Fibroblast of lung (primary cell): ENCODE results near the gene GABRB3. TPM values are rescaled to one million over a fixed set of nuclear protein-coding genes. Genes with fewer than 3 reads are reported as not detected.
"Not testable (repeated sequence)": the region's sequence is repeated elsewhere in the genome, so short reads cannot be mapped to it uniquely, and the experiment has no call there.

ENCODE experiments used
- DNase-seq, 2 donors: peaks; one replicate each; pipeline versions ENCODE4 v3.0.0 to v3.0.0-alpha.2; 2010; ENCODE audit warnings: low read depth in 2 of 2
- H2AFZ ChIP-seq: 2 replicates; pipeline ENCODE4 v1.5.1; 2012; ENCODE audit warnings: low read length, control low read depth, inconsistent platforms
- H3K27ac ChIP-seq: 2 replicates; pipeline ENCODE4 v1.5.1; 2011; ENCODE audit warnings: low read length, control low read depth; ENCODE audit not compliant: insufficient read depth
- H3K27me3 ChIP-seq: 2 replicates; pipeline ENCODE4 v1.5.1; 2011; ENCODE audit warnings: mild to moderate bottlenecking, low read length; ENCODE audit not compliant: control insufficient read depth, insufficient read depth
- H3K36me3 ChIP-seq: 2 replicates; pipeline ENCODE4 v1.5.1; 2011; ENCODE audit warnings: low read length; ENCODE audit not compliant: control insufficient read depth, insufficient read depth
- H3K4me1 ChIP-seq: 2 replicates; pipeline ENCODE4 v1.5.1; 2011; ENCODE audit warnings: low read length; ENCODE audit not compliant: control insufficient read depth, insufficient read depth; ENCODE audit errors: extremely low read depth
- H3K4me2 ChIP-seq: 2 replicates; pipeline ENCODE4 v1.5.1; 2011; ENCODE audit warnings: low read length, control low read depth; ENCODE audit not compliant: insufficient read depth; ENCODE audit errors: extremely low read depth
- H3K4me3 ChIP-seq, 4 experiments: fragments of 200-600 bp in 1 of 4; sonication (generic) in 1 of 4; replicated peaks in 1 of 4; 2 replicates each; pipeline ENCODE4 v1.5.1; 2011 to 2016; ENCODE audit warnings: low read length in 4 of 4, low read depth in 3 of 4, mild to moderate bottlenecking in 3 of 4, control low read depth in 2 of 4, inconsistent platforms in 1 of 4, mixed read lengths in 1 of 4; ENCODE audit not compliant: insufficient read depth in 1 of 4; ENCODE audit errors: control extremely low read depth in 1 of 4
- H3K79me2 ChIP-seq: 2 replicates; pipeline ENCODE4 v1.5.1; 2012; ENCODE audit warnings: mild to moderate bottlenecking, low read length, inconsistent platforms; ENCODE audit not compliant: control insufficient read depth, insufficient read depth
- H3K9ac ChIP-seq: 2 replicates; pipeline ENCODE4 v1.5.1; 2011; ENCODE audit warnings: mild to moderate bottlenecking, low read length, control low read depth; ENCODE audit not compliant: insufficient read depth
- H3K9me3 ChIP-seq: 2 replicates; pipeline ENCODE4 v1.5.1; 2012; ENCODE audit warnings: low read depth, low read length; ENCODE audit not compliant: control insufficient read depth, insufficient read depth
- H4K20me1 ChIP-seq: 2 replicates; pipeline ENCODE4 v1.5.1; 2011; ENCODE audit warnings: low read length; ENCODE audit not compliant: control insufficient read depth, insufficient read depth; ENCODE audit errors: extremely low read depth
- EZH2 ChIP-seq: IDR thresholded peaks from 2 replicates; pipeline ENCODE4 v1.5.1; 2012; ENCODE audit warnings: low read length, control low read depth, mild to moderate bottlenecking; ENCODE audit errors: missing control alignments
- polyA plus RNA-seq, 2 donors: library from polyadenylated mRNA; depleted of rRNA in 1 of 2; stranded (reverse) in 1 of 2; unstranded in 1 of 2; fragments of >200 nt; gene quantifications; 2 replicates each; pipeline ENCODE4 v1.2.1, GENCODE V29; 2011 to 2012; ENCODE audit warnings: missing spikeins in 1 of 2
- total RNA-seq: library from RNA; depleted of rRNA; stranded (reverse); fragments of >200 nt; gene quantifications from 2 replicates; pipeline ENCODE4 v1.2.1, GENCODE V29; 2014
- TF ChIP-seq, protein P1 (sequence below), 2 donors: IDR thresholded peaks in 1 of 2; conservative IDR thresholded peaks in 1 of 2; 1 replicate in 1 of 2; 2 replicates in 1 of 2; pipeline ENCODE4 v1.5.1; 2011 to 2012; ENCODE audit warnings: low read length in 2 of 2, control low read depth in 1 of 2, inconsistent platforms in 1 of 2, low read depth in 1 of 2, mild to moderate bottlenecking in 1 of 2

The GABRB3 gene
- total and polyA plus RNA-seq, 2 donors (not counting 1 experiment from before 2014, with no cell fraction given), result 1.1 to 1.5 TPM

DNA sequence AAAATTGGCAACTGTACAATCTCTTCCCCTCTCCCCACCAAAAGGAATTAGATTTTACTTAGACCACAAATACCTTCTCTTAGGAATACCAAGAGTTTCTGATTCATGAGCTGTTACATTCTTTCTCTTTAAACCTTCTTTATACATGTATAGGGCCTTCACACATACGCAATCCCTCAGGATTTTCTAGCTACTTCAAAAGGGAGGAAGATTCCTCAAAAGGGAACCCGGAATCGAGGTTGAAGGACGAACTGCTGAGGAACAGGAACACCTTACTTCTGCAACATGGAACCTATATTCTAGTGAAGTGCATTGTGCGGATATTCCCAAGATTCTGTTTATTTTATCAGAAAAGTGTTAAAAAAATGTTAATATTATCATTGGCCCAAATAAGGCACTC lies 52.3 kb downstream of the GABRB3 start:
- H3K4me2 ChIP-seq, result no peak overlapping the region
- H3K9ac ChIP-seq, result no peak overlapping the region
- no peak overlapping the region for H3K27ac ChIP-seq
- no peak for DNase-seq
- no peaks in the 10 kb centered on the region for H3K4me1 ChIP-seq
- H3K9me3 ChIP-seq, result no peaks in the 10 kb centered on the region
- TF ChIP-seq, protein P1, sequence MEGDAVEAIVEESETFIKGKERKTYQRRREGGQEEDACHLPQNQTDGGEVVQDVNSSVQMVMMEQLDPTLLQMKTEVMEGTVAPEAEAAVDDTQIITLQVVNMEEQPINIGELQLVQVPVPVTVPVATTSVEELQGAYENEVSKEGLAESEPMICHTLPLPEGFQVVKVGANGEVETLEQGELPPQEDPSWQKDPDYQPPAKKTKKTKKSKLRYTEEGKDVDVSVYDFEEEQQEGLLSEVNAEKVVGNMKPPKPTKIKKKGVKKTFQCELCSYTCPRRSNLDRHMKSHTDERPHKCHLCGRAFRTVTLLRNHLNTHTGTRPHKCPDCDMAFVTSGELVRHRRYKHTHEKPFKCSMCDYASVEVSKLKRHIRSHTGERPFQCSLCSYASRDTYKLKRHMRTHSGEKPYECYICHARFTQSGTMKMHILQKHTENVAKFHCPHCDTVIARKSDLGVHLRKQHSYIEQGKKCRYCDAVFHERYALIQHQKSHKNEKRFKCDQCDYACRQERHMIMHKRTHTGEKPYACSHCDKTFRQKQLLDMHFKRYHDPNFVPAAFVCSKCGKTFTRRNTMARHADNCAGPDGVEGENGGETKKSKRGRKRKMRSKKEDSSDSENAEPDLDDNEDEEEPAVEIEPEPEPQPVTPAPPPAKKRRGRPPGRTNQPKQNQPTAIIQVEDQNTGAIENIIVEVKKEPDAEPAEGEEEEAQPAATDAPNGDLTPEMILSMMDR (conservative IDR thresholded peaks at IDR 0.05 in 1 of 2, IDR thresholded peaks at IDR 0.05 in 1 of 2; ENCODE audit: low read depth in 1 of 2, low read length in 2 of 2), result no peak
- TF ChIP-seq EZH2, result no peak
- no peak overlapping the region for H3K4me3 ChIP-seq
- no peaks in the 10 kb centered on the region for H3K27me3 ChIP-seq
- no peaks in the 10 kb centered on the region for H3K79me2 ChIP-seq
- no peak overlapping the region for H2AFZ ChIP-seq
- H3K36me3 ChIP-seq, result no peaks in the 10 kb centered on the region
- no peaks in the 10 kb centered on the region for H4K20me1 ChIP-seq

DNA sequence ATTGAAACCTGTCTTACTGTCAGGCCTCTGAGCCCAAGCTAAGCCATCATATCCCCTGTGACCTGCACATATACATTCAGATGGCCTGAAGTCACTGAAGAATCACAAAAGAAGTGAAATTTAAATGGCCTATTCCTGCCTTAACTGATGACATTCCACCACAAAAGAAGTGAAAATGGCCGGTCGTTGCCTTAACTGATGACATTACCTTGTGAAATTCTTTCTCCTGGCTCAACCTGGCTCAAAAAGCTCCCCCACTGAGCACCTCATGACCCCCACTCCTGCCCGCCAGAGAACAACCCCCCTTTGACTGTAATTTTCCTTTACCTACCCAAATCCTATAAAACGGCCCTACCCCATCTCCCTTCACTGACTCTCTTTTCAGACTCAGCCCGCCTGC lies 53.0 kb downstream of the GABRB3 start:
- not testable (repeated sequence) for H3K4me1 ChIP-seq, H3K36me3 ChIP-seq, H2AFZ ChIP-seq, H3K79me2 ChIP-seq, H3K27me3 ChIP-seq, H3K4me2 ChIP-seq, H3K27ac ChIP-seq, H3K9ac ChIP-seq, DNase-seq, H3K9me3 ChIP-seq, H3K4me3 ChIP-seq, H4K20me1 ChIP-seq

DNA sequence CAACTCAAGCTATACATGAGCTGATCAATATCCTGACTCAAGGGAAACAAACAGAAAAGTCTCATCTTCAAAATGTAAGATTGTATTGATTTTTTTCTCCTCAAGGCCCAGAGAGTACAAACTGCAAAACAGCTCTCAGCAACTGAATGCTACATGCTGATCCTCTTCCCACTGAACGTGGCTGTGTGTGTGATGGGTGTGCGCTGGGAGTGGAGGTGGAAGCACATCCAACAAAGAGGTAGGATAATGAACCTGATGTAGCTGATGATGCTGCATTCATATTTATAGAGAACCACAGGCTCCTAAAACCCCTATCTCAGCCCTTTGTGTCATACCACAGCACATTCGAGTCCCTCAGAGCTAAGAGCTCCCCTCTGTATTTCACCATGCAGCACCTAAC lies 56.8 kb downstream of the GABRB3 start:
- Histone ChIP-seq H3K27me3 (no peaks in the 10 kb centered on the region), H4K20me1 (no peaks in the 10 kb centered on the region), H3K27ac (no peak overlapping the region), H3K9ac (no peak overlapping the region), H3K4me2 (no peak overlapping the region), H3K9me3 (no peaks in the 10 kb centered on the region), H3K4me1 (no peaks in the 10 kb centered on the region), H3K4me3 (no peak overlapping the region), H3K36me3 (no peaks in the 10 kb centered on the region), H3K79me2 (no peaks in the 10 kb centered on the region), H2AFZ (no peak overlapping the region)
- TF ChIP-seq, protein P1 (conservative IDR thresholded peaks at IDR 0.05 in 1 of 2, IDR thresholded peaks at IDR 0.05 in 1 of 2; ENCODE audit: low read depth in 1 of 2, low read length in 2 of 2), result no peak
- no peak for DNase-seq

DNA sequence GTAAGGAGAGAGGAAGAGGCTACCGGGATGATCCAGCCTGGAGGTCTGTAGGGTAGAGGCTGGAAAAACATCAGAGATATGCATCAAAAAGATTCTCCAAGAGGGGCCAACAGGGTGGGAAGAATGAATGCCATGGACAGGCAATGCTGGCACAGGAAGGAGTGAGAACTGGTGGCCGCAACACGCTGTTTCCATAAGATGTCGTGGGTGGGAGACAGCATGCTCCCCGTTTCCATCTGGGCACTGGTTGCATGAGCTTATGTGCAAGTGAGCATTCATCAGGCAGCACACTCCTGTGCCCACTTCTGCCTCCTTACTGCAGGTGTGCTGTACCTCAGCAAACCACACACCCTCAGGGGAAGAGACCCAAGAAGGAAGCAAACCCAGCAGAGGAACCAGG lies 59.4 kb downstream of the GABRB3 start:
- H3K4me2 ChIP-seq, result no peak overlapping the region
- no peak overlapping the region for H3K9ac ChIP-seq
- no peaks in the 10 kb centered on the region for H4K20me1 ChIP-seq
- H3K4me1 ChIP-seq, result no peaks in the 10 kb centered on the region
- H3K9me3 ChIP-seq, result no peaks in the 10 kb centered on the region
- no peak overlapping the region for H3K27ac ChIP-seq
- no peak overlapping the region for H3K4me3 ChIP-seq
- DNase-seq, result no peak
- H2AFZ ChIP-seq, result no peak overlapping the region
- no peak for TF ChIP-seq EZH2
- TF ChIP-seq, protein P1 (conservative IDR thresholded peaks at IDR 0.05 in 1 of 2, IDR thresholded peaks at IDR 0.05 in 1 of 2; ENCODE audit: low read depth in 1 of 2, low read length in 2 of 2), result no peak
- no peaks in the 10 kb centered on the region for H3K36me3 ChIP-seq
- H3K79me2 ChIP-seq, result no peaks in the 10 kb centered on the region
- H3K27me3 ChIP-seq, result no peaks in the 10 kb centered on the region
